Measurements from ENCODE around the gene ST3GAL4.
"Not testable (repeated sequence)": the region's sequence is repeated elsewhere in the genome, so short reads cannot be mapped to it uniquely, and the experiment has no call there.

GRCh38 chr11:126396266-126396665 is 40.8 kb downstream of the ST3GAL4 start:
- not testable (repeated sequence) for TF ChIP-seq CREB1 (IDR thresholded peaks at IDR 0.05); CREB1 (CRISPR knock-in tag; IDR thresholded peaks at IDR 0.05); EZH2 (IDR thresholded peaks at IDR 0.05; ENCODE audit: borderline replicate concordance, low read depth, low read length); FOXM1 (IDR thresholded peaks at IDR 0.05; ENCODE audit: low read depth); FOXM1 (CRISPR knock-in tag; IDR thresholded peaks at IDR 0.05; ENCODE audit: low read depth); ZNF140 (CRISPR knock-in tag; IDR thresholded peaks at IDR 0.05); EP300 (IDR thresholded peaks at IDR 0.05; ENCODE audit: low read length); CBFA2T3 (IDR thresholded peaks at IDR 0.05); PHF8 (IDR thresholded peaks at IDR 0.05; ENCODE audit: borderline replicate concordance, low read length); MCM2 (IDR thresholded peaks at IDR 0.05; ENCODE audit: low read depth); ZNF583 (CRISPR knock-in tag; IDR thresholded peaks at IDR 0.05); E2F5 (CRISPR knock-in tag; IDR thresholded peaks at IDR 0.05)

Measured in K562 (cell line).